RWPE2 (cell line): Measurements from ENCODE around the gene ADAMTS7.

Experiments
- ATAC-seq: fragments of 200-7000 bp; cut with Tn5 transposase; 3 replicates; pipeline ENCODE4 v1.9.1; 2021; ENCODE audit warnings: low read depth
- DNase-seq: peaks from one replicate; pipeline ENCODE4 v3.0.0-alpha.2; 2020; ENCODE audit warnings: low spot score
- H3K27ac ChIP-seq: fragments of 450-650 bp; 2 replicates; pipeline ENCODE4 v1.5.1; 2017; ENCODE audit warnings: mild to moderate bottlenecking; ENCODE audit not compliant: poor library complexity, severe bottlenecking
- H3K27me3 ChIP-seq: fragments of 250-450 bp; sonication (Bioruptor Pico); 2 replicates; pipeline ENCODE4 v1.5.1; 2021; ENCODE audit warnings: mild to moderate bottlenecking, moderate library complexity; ENCODE audit not compliant: insufficient read depth, poor library complexity, severe bottlenecking
- H3K36me3 ChIP-seq: fragments of 250-450 bp; sonication (Bioruptor Pico); 2 replicates; pipeline ENCODE4 v1.5.1; 2020; ENCODE audit warnings: low read depth, mild to moderate bottlenecking, moderate library complexity
- H3K4me1 ChIP-seq: fragments of 250-450 bp; sonication (Bioruptor Pico); 2 replicates; pipeline ENCODE4 v1.5.1; 2021; ENCODE audit warnings: mild to moderate bottlenecking, moderate library complexity; ENCODE audit not compliant: insufficient read depth, poor library complexity, severe bottlenecking
- H3K4me3 ChIP-seq: fragments of 250-450 bp; sonication (Bioruptor Pico); 2 replicates; pipeline ENCODE4 v1.5.1; 2021; ENCODE audit warnings: mild to moderate bottlenecking, moderate library complexity; ENCODE audit not compliant: severe bottlenecking
- H3K9me3 ChIP-seq: fragments of 250-450 bp; sonication (Bioruptor Pico); 2 replicates; pipeline ENCODE4 v1.5.1; 2021; ENCODE audit warnings: mild to moderate bottlenecking, moderate library complexity; ENCODE audit not compliant: severe bottlenecking
- TF ChIP-seq, protein P1 (sequence below): fragments of 450-650 bp; IDR thresholded peaks from one replicate; pipeline ENCODE4 v1.5.1; 2017; ENCODE audit warnings: mild to moderate bottlenecking, moderate library complexity; ENCODE audit not compliant: poor library complexity, severe bottlenecking

ADAMTS7 gene

DNA sequence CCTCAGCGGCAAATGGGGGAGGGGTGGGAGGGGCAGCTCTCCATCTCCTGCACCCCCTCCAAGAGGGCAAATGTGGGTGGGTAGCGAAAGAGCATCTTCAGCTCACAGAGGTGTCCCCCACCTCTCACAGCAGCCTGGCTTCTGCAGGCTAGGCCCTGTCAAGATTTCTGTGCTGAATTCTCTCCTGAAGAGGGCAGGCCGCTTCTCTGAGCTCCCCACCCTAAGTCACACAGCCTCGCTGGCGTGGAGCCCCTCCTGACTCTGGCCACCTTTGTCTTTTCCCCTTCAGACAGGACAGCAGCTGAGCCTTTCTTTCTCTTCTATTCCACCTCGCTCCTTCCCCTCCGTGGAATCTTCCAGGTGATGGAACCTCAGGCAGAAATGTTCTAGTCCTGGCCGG is 26.3 kb upstream of the ADAMTS7 start:
- DNase-seq (no peak), ATAC-seq (no peak)
- TF ChIP-seq, protein P1, sequence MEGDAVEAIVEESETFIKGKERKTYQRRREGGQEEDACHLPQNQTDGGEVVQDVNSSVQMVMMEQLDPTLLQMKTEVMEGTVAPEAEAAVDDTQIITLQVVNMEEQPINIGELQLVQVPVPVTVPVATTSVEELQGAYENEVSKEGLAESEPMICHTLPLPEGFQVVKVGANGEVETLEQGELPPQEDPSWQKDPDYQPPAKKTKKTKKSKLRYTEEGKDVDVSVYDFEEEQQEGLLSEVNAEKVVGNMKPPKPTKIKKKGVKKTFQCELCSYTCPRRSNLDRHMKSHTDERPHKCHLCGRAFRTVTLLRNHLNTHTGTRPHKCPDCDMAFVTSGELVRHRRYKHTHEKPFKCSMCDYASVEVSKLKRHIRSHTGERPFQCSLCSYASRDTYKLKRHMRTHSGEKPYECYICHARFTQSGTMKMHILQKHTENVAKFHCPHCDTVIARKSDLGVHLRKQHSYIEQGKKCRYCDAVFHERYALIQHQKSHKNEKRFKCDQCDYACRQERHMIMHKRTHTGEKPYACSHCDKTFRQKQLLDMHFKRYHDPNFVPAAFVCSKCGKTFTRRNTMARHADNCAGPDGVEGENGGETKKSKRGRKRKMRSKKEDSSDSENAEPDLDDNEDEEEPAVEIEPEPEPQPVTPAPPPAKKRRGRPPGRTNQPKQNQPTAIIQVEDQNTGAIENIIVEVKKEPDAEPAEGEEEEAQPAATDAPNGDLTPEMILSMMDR: no peak
- H3K27me3 ChIP-seq: peaks cover 6% of the 10 kb centered on the region
- H3K4me1 ChIP-seq: no peaks in the 10 kb centered on the region
- H3K36me3 ChIP-seq: no peaks in the 10 kb centered on the region
- H3K9me3 ChIP-seq: no peaks in the 10 kb centered on the region
- H3K27ac ChIP-seq: no peak overlapping the region
- H3K4me3 ChIP-seq: no peak overlapping the region

- TF ChIP-seq, protein P1: no peak
- ATAC-seq (no peak), DNase-seq (no peak)
- Histone ChIP-seq H3K27ac (no peak overlapping the region), H3K27me3 (peaks cover 10% of the 10 kb centered on the region), H3K9me3 (no peaks in the 10 kb centered on the region), H3K36me3 (no peaks in the 10 kb centered on the region), H3K4me1 (no peaks in the 10 kb centered on the region), H3K4me3 (no peak overlapping the region)
Observed at GRCh38 chr15:78837131-78837530, 25.9 kb upstream of the ADAMTS7 start.

GRCh38 chr15:78836333-78836732 is 25.1 kb upstream of the ADAMTS7 start:
- no peaks in the 10 kb centered on the region for H3K9me3 ChIP-seq
- no peaks in the 10 kb centered on the region for H3K4me1 ChIP-seq
- TF ChIP-seq, protein P1: no peak
- H3K4me3 ChIP-seq: no peak overlapping the region
- H3K36me3 ChIP-seq: no peaks in the 10 kb centered on the region
- DNase-seq: no peak
- H3K27ac ChIP-seq: no peak overlapping the region
- no peak for ATAC-seq
- peaks cover 18% of the 10 kb centered on the region for H3K27me3 ChIP-seq

DNA sequence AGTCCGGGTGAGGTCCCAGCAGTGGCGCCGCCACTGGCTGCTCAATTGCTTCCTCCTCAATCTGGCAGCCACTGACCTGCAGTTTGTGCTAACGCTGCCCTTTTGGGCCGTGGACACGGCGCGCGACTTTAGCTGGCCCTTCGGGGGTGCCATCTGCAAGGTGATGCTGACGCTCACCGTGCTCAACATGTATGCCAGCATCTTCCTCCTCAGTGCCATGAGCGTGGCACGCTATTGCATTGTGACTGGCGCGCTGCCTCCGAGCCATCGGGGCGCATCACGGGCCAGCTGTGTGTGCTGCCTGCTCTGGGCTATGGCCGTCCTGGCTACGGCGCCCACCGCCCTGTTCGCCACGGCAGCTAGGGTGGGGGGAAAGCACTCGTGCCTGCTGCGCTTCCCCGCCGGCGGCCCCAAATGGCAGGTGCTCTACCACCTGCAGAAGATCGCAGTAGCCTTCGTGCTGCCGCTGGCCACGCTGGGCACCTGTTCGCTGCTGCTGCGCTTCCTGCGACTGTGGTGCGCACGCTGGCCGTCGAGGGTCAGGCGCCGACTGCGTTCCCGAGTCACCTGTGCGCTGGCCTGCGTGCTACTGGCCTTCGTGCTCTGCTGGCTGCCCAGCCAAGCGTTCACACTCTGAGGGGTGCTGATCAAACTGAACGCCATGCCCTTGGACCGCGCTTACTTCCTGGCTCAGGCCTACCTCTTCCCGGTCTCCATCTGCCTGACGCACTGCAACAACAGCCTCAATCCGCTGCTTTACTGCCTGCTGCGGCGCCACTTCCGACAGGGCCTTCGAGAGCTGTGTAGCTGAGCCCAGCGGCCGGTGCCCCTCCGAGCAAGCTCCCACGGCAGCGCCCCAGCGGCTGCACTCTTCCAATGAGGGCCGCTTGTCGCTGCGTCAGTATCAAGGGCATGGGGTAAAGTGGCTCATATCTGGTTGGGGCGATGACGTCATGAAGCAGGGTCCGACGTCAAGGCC is 20.3 kb upstream of the ADAMTS7 start:
- Histone ChIP-seq H3K27me3 (peaks cover 22% of the 10 kb centered on the region), H3K36me3 (no peaks in the 10 kb centered on the region), H3K9me3 (no peaks in the 10 kb centered on the region), H3K4me3 (no peak overlapping the region), H3K4me1 (no peaks in the 10 kb centered on the region), H3K27ac (no peak overlapping the region)
- TF ChIP-seq, protein P1: no peak
- DNase-seq (no peak), ATAC-seq (no peak)

DNA sequence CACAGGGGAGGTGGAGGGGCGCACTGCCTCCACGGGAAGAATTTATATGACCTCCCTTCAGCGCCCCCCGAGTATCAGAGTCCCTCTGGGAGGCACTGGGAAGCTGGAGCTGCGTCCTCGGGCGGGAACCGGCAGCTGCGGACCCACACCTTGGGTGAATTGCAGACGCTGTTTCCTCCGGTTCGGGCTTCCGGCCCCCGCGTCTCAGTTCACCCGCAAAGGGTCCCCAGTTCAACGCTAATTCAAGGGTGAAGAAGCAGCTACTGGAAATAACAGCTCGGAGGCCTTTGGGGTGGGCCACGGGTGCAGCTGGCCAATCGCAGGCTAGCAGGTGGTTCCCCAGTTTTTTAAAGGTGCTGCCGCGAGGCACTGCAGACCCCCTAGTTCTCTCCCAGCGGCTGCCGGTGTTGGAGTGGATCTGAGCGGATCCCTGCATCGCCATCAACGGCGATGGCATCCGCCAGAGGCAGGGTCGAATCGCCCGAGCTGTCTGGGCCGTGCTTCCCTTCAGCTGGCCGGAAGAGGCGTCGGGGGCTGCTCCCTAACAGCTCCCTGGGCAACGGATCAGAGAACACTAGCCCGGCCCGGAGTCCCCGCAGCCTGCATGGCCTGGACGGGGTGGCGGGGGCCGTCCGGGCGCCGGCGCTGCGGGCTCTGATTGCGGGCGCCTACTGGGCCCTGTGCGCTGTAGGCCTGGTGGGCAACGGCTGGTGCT is 19.4 kb upstream of the ADAMTS7 start:
- no peak for ATAC-seq
- Histone ChIP-seq H3K4me1 (no peaks in the 10 kb centered on the region), H3K9me3 (no peaks in the 10 kb centered on the region), H3K4me3 (no peak overlapping the region), H3K36me3 (no peaks in the 10 kb centered on the region), H3K27me3 (peaks cover 22% of the 10 kb centered on the region), H3K27ac (no peak overlapping the region)
- TF ChIP-seq, protein P1: no peak
- DNase-seq: no peak
